ENCODE results near the gene CARF.

- TF ChIP-seq SP1 (IDR thresholded peaks at IDR 0.05; ENCODE audit: low read depth) (no peak), RAD21 (IDR thresholded peaks at IDR 0.05; ENCODE audit: low read depth) (no peak), EZH2 (IDR thresholded peaks at IDR 0.05) (no peak)
Observed at GRCh38 chr2:203002054-203002821, 90.2 kb downstream of the CARF start.
